IPS DF 6.9 (cell line): ENCODE measurements around the gene TEAD4.

Experiments used
- DNase-seq: peaks from one replicate; pipeline ENCODE4 v3.0.0-alpha.2; 2013; ENCODE audit warnings: low read depth, low spot score
- H3K27ac ChIP-seq: one replicate; pipeline ENCODE4 v1.5.1; 2013; ENCODE audit warnings: low read length, control low read depth
- H3K27me3 ChIP-seq: 2 replicates; pipeline ENCODE4 v1.6.1; 2013; ENCODE audit warnings: mild to moderate bottlenecking, low read length; ENCODE audit not compliant: control insufficient read depth, insufficient read depth
- H3K36me3 ChIP-seq: 2 replicates; pipeline ENCODE4 v1.6.1; 2013; ENCODE audit warnings: low read length; ENCODE audit not compliant: control insufficient read depth, insufficient read depth
- H3K4me1 ChIP-seq: 2 replicates; pipeline ENCODE4 v1.6.1; 2013; ENCODE audit warnings: low read length; ENCODE audit not compliant: control insufficient read depth, insufficient read depth
- H3K4me3 ChIP-seq: 2 replicates; pipeline ENCODE4 v1.5.1; 2013; ENCODE audit warnings: mild to moderate bottlenecking, low read length
- H3K9me3 ChIP-seq: 2 replicates; pipeline ENCODE4 v1.6.1; 2013; ENCODE audit warnings: low read length, inconsistent platforms; ENCODE audit not compliant: control insufficient read depth, insufficient read depth
- WGBS: extraction: QIAGEN DNeasy Blood & Tissue Kit; methylation state at CpG from one replicate; pipeline ENCODE4 v1.1.7; 2013; ENCODE audit warnings: mixed read lengths, missing lambda C conversion rate; ENCODE audit not compliant: insufficient read length, insufficient coverage; 5-methylcytosine and 5-hydroxymethylcytosine counted together

TEAD4 gene

GRCh38 chr12:2937500-2937899 lies 21.7 kb upstream of the TEAD4 start:
- Histone ChIP-seq H3K27ac (no peak overlapping the region), H3K4me3 (no peak overlapping the region), H3K36me3 (no peaks in the 10 kb centered on the region), H3K9me3 (no peaks in the 10 kb centered on the region), H3K27me3 (no peaks in the 10 kb centered on the region), H3K4me1 (no peaks in the 10 kb centered on the region)
- WGBS: no CpG with 5 or more reads among the region's 3 CpGs
- no peak for DNase-seq

DNA sequence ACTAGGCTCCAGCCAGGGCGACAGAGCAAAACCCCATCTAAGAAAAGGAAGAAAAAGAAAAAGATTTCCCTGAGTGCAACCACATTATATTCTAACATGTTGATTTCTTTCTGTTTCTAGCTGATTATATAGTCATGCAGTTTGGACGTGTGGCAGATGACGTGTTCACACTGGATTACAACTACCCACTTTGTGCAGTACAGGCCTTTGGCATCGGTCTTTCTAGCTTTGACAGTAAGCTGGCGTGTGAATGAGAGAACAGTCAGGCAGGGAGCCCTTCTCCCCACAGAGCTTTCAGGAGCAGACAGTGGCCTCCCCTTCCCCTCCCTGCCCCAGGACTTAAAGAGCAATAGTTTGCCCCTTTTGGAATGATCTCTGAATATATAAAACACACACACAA lies 20.0 kb upstream of the TEAD4 start:
- Histone ChIP-seq H3K36me3 (no peaks in the 10 kb centered on the region), H3K27me3 (no peaks in the 10 kb centered on the region), H3K27ac (no peak overlapping the region), H3K4me1 (no peaks in the 10 kb centered on the region), H3K4me3 (no peak overlapping the region), H3K9me3 (no peaks in the 10 kb centered on the region)
- WGBS: no CpG with 5 or more reads among the region's 5 CpGs
- no peak for DNase-seq

GRCh38 chr12:2940564-2940963 lies 18.6 kb upstream of the TEAD4 start:
- no peak for DNase-seq
- WGBS: no CpG with 5 or more reads among the region's 10 CpGs
- Histone ChIP-seq H3K9me3 (no peaks in the 10 kb centered on the region), H3K27ac (no peak overlapping the region), H3K36me3 (no peaks in the 10 kb centered on the region), H3K4me3 (no peak overlapping the region), H3K27me3 (no peaks in the 10 kb centered on the region), H3K4me1 (no peaks in the 10 kb centered on the region)

- Histone ChIP-seq H3K4me1 (no peaks in the 10 kb centered on the region), H3K9me3 (no peaks in the 10 kb centered on the region), H3K27ac (no peak overlapping the region), H3K36me3 (no peaks in the 10 kb centered on the region), H3K4me3 (no peak overlapping the region), H3K27me3 (no peaks in the 10 kb centered on the region)
- no peak for DNase-seq
- no CpG with 5 or more reads among the region's 8 CpGs for WGBS
Measured at GRCh38 chr12:2941524-2941923, 17.7 kb upstream of the TEAD4 start.

DNA sequence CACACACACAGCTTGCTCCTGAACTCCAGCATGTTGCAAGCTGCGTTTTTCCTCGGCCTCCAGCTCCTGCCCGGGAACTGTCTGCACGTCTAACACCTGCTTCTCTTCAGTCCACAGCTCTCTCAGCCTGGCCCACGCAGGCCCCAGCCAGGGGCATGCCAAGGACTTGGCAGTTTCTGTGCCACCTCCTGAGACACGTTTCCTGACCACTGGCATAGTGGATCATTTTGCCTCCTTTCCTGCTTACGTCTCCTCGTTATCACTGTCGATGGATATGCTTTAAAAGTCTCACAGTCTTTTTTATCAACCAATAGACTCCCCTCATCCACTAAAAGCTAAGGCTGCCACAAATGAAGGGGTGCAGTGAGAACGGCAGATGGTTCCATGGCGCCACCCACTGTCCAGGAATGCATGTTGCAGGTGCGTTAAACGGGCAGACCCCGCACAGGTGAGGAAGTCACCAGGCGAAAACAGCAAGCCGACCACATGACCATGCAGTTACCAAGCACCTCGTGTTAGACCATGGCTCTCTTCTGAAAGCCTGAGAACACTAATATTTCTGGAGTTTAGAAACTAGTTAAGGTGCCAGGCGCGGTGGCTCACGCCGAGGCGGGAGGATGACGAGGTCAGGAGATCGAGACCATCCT lies 14.7 kb upstream of the TEAD4 start:
- Histone ChIP-seq H3K4me1 (no peaks in the 10 kb centered on the region), H3K9me3 (no peaks in the 10 kb centered on the region), H3K27ac (no peak overlapping the region), H3K36me3 (no peaks in the 10 kb centered on the region), H3K4me3 (no peak overlapping the region), H3K27me3 (no peaks in the 10 kb centered on the region)
- DNase-seq: no peak
- WGBS: no CpG with 5 or more reads among the region's 24 CpGs

DNA sequence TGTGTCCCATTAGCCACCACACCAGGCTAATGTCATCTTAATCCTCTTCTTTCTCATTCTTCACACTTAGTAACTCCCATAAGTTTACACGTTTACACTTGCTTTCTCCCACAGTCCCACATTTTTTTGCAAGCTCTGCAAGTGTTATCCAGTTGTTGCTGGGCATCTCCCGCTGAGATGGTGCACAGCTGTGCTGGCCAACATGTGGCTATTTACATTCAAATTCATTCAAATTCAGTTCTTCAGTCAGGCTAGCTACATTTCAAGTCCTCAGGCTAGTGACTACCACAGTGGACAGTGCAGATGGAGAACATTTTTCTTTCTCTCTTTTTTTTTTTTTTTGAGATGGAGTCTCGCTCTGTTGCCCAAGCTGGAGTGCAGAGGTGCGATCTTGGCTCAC lies 9.8 kb upstream of the TEAD4 start:
- no CpG with 5 or more reads among the region's 4 CpGs for WGBS
- no peaks in the 10 kb centered on the region for H3K36me3 ChIP-seq
- no peaks in the 10 kb centered on the region for H3K4me1 ChIP-seq
- H3K9me3 ChIP-seq: no peaks in the 10 kb centered on the region
- H3K4me3 ChIP-seq: no peak overlapping the region
- no peak overlapping the region for H3K27ac ChIP-seq
- no peaks in the 10 kb centered on the region for H3K27me3 ChIP-seq
- DNase-seq: no peak

DNA sequence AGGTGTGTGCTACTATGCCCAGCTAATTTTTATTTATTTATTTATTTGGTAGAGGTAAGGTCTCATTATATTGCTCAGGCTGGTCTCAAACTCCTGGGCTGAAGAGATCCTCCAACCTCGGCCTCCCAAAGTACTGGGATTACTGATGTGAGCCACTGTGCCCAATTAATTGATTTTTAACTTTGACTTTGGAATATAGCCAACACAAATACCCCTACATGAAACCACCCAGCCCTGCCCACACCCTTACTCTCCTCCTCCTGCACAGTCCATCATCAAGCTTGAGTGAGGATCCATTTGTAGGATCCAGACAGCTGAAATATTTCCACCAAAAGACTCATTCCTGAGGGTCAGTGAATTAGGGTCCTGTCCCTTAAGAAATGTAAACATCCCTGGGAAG lies 3.3 kb upstream of the TEAD4 start:
- no CpG with 5 or more reads among the region's 1 CpG for WGBS
- Histone ChIP-seq H3K9me3 (no peaks in the 10 kb centered on the region), H3K27ac (no peak overlapping the region), H3K36me3 (no peaks in the 10 kb centered on the region), H3K27me3 (no peaks in the 10 kb centered on the region), H3K4me1 (peaks cover 5% of the 10 kb centered on the region; the same call in 1 of the 2 replicates), H3K4me3 (no peak overlapping the region)
- DNase-seq: no peak

DNA sequence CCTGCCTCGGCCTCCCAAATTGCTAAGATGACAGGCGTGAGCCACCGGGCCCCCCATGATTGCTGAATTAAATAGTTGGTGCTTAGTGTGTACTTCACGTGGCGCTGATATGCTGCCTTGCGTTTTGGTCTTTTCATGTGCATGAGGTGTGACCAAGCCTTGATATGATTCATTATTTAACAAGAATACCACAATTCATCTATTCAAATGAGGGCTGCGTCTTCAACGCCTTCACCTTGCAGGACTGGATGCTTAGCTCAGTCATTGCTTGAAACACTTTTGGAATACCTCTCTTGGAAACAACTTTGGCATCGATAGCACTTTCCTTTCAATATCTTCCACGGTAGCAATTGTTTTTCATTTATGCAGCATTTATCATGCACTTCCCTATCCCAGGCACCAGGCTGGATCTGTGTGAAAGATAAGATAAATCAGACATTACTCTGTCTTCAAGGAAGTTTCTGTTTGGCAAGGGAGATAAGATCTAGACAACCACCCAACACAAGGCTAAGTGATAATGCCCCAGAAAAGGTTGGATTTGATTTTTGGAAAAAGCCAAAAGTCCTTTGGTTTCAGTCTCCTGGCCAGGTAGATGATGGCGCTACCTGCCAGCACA lies 1.3 kb upstream of the TEAD4 start:
- H3K27me3 ChIP-seq: no peaks in the 10 kb centered on the region
- H3K27ac ChIP-seq: no peak overlapping the region
- DNase-seq: no peak
- H3K9me3 ChIP-seq: no peaks in the 10 kb centered on the region
- peak overlapping the region; percentile 68; the same call in 1 of the 2 replicates for H3K4me3 ChIP-seq
- H3K36me3 ChIP-seq: no peaks in the 10 kb centered on the region
- WGBS: no CpG with 5 or more reads among the region's 11 CpGs
- H3K4me1 ChIP-seq: peaks cover 7% of the 10 kb centered on the region

DNA sequence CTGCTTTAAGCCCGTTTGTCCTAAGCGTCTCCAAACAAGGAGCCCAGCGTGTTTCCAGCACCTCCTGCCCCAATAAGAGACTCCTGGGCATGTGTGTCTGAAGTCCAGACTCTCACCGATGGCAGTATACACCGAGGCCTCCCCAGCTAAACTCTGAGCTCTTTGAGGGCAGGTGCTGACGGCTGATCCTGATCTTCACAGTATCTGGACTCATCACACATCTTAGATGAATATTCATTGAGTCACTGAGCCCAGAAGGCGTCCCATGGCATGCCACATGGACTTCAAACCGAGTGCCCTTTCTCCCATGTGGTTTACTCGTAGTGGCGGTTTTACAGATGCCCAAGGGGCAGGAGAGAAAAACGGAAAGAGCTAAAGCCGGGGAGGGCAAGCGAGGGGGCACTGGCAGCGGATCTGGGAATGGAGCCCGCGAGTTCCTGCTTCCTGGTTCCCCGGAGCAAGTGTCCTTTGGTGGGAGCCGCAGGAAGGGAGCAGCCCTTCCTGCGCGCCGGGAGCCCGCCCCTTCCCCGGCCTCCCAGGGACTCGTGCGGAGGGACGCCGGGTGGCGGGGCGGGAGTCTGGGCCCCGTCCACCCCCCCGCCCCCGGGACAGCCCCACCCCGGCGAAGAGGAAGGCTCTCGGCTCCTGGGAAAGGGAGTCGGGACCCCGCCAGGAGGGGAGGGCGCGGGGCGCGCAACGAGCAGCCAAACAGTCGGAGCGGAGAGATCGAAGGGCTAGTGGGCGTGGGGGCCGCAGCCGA lies 585 bp upstream of the TEAD4 start:
- peak overlapping the region; percentile 68; the same call in 1 of the 2 replicates for H3K4me3 ChIP-seq
- no peak overlapping the region for H3K27ac ChIP-seq
- DNase-seq: no peak
- no peaks in the 10 kb centered on the region for H3K36me3 ChIP-seq
- H3K4me1 ChIP-seq: peaks cover 10% of the 10 kb centered on the region
- H3K9me3 ChIP-seq: no peaks in the 10 kb centered on the region
- no CpG with 5 or more reads among the region's 48 CpGs for WGBS
- no peaks in the 10 kb centered on the region for H3K27me3 ChIP-seq

- no peak for DNase-seq
- H3K9me3 ChIP-seq: no peaks in the 10 kb centered on the region
- no peaks in the 10 kb centered on the region for H3K36me3 ChIP-seq
- H3K27me3 ChIP-seq: no peaks in the 10 kb centered on the region
- WGBS: no CpG with 5 or more reads among the region's 104 CpGs
- no peak overlapping the region for H3K27ac ChIP-seq
- peaks cover 15% of the 10 kb centered on the region for H3K4me1 ChIP-seq
- peak overlapping the region; percentile 68 for H3K4me3 ChIP-seq
Measured at GRCh38 chr12:2959505-2960389, 550 bp downstream of the TEAD4 start.
